ENCODE data around the gene IL16. TPM values are rescaled to one million over a fixed set of nuclear protein-coding genes. Genes with fewer than 3 reads are reported as not detected.

Gene IL16
- total RNA-seq, 4 donors from 2014 or later: 9.7 to 15.2 (median 10.9) TPM

GRCh38 chr15:81239190-81239589, 42.5 kb downstream of the IL16 start:
- no peak for DNase-seq (ENCODE audit: low spot score in 2 of 2)
- intact Hi-C loops (cut with DNase I; ENCODE audit: low total_unique reads): no loop called here
- TF ChIP-seq CTCF (IDR thresholded peaks at IDR 0.05) (no peak), POLR2A (IDR thresholded peaks at IDR 0.05) (no peak)
- H3K4me3 ChIP-seq (ENCODE audit: low read depth, poor library complexity, severe bottlenecking): no peak overlapping the region

- intact Hi-C loops (cut with DNase I; ENCODE audit: low total_unique reads): no loop called here
- 58 to 67% methylated on average over 1 of the region's 1 CpG for WGBS, 2 donors
- H3K4me3 ChIP-seq (ENCODE audit: low read depth, poor library complexity, severe bottlenecking): no peak overlapping the region
- DNase-seq (ENCODE audit: low spot score in 2 of 2): no peak
- TF ChIP-seq CTCF (IDR thresholded peaks at IDR 0.05): no peak
- no peak for TF ChIP-seq POLR2A (IDR thresholded peaks at IDR 0.05)
Observed at GRCh38 chr15:81242778-81243177, 46.1 kb downstream of the IL16 start.

GRCh38 chr15:81244306-81244705, 47.6 kb downstream of the IL16 start:
- TF ChIP-seq CTCF (IDR thresholded peaks at IDR 0.05) (no peak), POLR2A (IDR thresholded peaks at IDR 0.05) (no peak)
- H3K4me3 ChIP-seq (ENCODE audit: low read depth, poor library complexity, severe bottlenecking): no peak overlapping the region
- no peak for DNase-seq (ENCODE audit: low spot score in 2 of 2)
- intact Hi-C loops (cut with DNase I; ENCODE audit: low total_unique reads): no loop called here
- WGBS, 2 donors: 87 to 92% methylated on average over 1 of the region's 1 CpG

- 69 to 77% methylated on average over 2 of the region's 2 CpGs for WGBS, 2 donors
- no peak for DNase-seq (ENCODE audit: low spot score in 2 of 2)
- TF ChIP-seq POLR2A (IDR thresholded peaks at IDR 0.05) (no peak), CTCF (IDR thresholded peaks at IDR 0.05) (no peak)
Observed at GRCh38 chr15:81253846-81254245, 57.2 kb downstream of the IL16 start.

GRCh38 chr15:81254277-81254915, 57.7 kb downstream of the IL16 start:
- H3K4me3 ChIP-seq (ENCODE audit: low read depth, poor library complexity, severe bottlenecking): no peak overlapping the region
- peak in 1 of 2 donors; percentile 75 for DNase-seq (ENCODE audit: low spot score in 2 of 2)
- intact Hi-C loops (cut with DNase I; ENCODE audit: low total_unique reads): no loop called here
- no peak for TF ChIP-seq CTCF (IDR thresholded peaks at IDR 0.05)
- TF ChIP-seq POLR2A (IDR thresholded peaks at IDR 0.05): no peak
- WGBS, 2 donors: 49 to 61% methylated on average over 5 of the region's 5 CpGs

More at GRCh38 chr15:81253846-81254245, 57.2 kb downstream of the IL16 start:
- intact Hi-C loops (cut with DNase I; ENCODE audit: low total_unique reads): no loop called here
- H3K4me3 ChIP-seq (ENCODE audit: low read depth, poor library complexity, severe bottlenecking): no peak overlapping the region

- no peak for DNase-seq (ENCODE audit: low spot score in 2 of 2)
- no peak overlapping the region for H3K4me3 ChIP-seq (ENCODE audit: low read depth, poor library complexity, severe bottlenecking)
- intact Hi-C loops (cut with DNase I; ENCODE audit: low total_unique reads): no loop called here
- WGBS, 2 donors: 76 to 84% methylated on average over 3 of the region's 3 CpGs
- TF ChIP-seq CTCF (IDR thresholded peaks at IDR 0.05) (no peak), POLR2A (IDR thresholded peaks at IDR 0.05) (no peak)
Observed at GRCh38 chr15:81254916-81255290, 58.2 kb downstream of the IL16 start.
